Kidney epithelial cell (primary cell): Measurements from ENCODE around the gene MAD1L1. TPM values are rescaled to one million over a fixed set of nuclear protein-coding genes. Genes with fewer than 3 reads are reported as not detected.

Source experiments
- DNase-seq: peaks from one replicate; pipeline ENCODE4 v3.0.0-alpha.2; 2010; ENCODE audit warnings: low read depth
- H3K27me3 ChIP-seq: 2 replicates; pipeline ENCODE4 v1.6.0; 2011; ENCODE audit warnings: low read length; ENCODE audit not compliant: control insufficient read depth, insufficient read depth
- H3K36me3 ChIP-seq: 2 replicates; pipeline ENCODE4 v1.5.1; 2011; ENCODE audit warnings: low read length; ENCODE audit not compliant: control insufficient read depth, insufficient read depth
- H3K4me3 ChIP-seq: 2 replicates; pipeline ENCODE4 v1.5.1; 2011; ENCODE audit warnings: low read depth, mild to moderate bottlenecking, control low read depth, low read length
- total RNA-seq: library from RNA; depleted of rRNA; stranded (reverse); fragments of >200 nt; gene quantifications from 2 replicates; pipeline ENCODE4 v1.2.3, GENCODE V29; 2015
- TF ChIP-seq, protein P1 (sequence below): IDR thresholded peaks from 2 replicates; pipeline ENCODE4 v1.5.1; 2011; ENCODE audit warnings: mild to moderate bottlenecking, moderate library complexity, low read length, control low read depth, inconsistent platforms; ENCODE audit not compliant: insufficient read depth, poor library complexity, severe bottlenecking

MAD1L1 gene
- total RNA-seq, 1 donor from 2014 or later = 61.2 TPM

DNA sequence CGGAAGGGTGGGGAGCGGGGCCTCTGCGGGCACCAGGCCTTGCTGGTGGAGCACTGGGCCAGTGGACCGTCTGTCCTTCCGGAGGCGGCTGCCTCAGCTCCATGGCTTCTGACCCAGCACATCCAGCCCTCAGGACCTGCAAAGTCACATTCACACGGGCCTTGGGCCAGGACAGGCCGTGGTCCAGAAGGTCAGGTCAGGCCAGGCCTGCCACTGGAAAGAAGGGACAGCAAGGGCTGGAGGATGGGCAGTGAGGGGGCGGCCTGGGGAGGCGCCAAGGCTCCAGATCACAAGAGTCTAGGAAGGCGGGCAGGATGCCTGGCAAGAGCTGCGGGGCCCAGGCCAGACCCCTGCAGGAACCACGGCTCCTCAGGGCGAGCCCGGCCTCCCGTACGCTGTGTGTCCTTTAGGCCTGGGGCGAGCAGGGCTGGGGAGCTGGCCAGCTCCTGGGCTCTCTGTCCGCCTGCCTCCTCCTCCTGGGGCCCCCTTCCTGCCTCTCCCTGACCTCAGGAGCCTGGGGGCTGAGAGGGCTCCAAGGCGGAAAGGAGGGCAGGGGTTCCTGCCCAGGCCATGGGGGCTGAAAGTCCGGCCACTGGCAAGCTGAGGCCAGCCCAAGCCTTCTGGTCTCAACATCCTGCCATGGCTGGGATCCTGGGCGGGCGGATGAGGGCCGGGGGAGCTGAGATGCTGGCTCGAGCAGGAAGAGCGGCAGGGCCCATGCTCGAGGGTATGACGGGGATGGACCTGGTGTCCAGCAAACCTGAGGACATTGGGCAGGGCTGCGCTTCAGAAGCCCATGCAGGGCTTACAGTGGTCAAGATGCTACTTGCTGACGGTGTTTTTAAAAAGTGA lies 336.9 kb downstream of the MAD1L1 start:
- H3K36me3 ChIP-seq = no peaks in the 10 kb centered on the region
- TF ChIP-seq, protein P1, sequence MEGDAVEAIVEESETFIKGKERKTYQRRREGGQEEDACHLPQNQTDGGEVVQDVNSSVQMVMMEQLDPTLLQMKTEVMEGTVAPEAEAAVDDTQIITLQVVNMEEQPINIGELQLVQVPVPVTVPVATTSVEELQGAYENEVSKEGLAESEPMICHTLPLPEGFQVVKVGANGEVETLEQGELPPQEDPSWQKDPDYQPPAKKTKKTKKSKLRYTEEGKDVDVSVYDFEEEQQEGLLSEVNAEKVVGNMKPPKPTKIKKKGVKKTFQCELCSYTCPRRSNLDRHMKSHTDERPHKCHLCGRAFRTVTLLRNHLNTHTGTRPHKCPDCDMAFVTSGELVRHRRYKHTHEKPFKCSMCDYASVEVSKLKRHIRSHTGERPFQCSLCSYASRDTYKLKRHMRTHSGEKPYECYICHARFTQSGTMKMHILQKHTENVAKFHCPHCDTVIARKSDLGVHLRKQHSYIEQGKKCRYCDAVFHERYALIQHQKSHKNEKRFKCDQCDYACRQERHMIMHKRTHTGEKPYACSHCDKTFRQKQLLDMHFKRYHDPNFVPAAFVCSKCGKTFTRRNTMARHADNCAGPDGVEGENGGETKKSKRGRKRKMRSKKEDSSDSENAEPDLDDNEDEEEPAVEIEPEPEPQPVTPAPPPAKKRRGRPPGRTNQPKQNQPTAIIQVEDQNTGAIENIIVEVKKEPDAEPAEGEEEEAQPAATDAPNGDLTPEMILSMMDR = no peak
- H3K27me3 ChIP-seq = peaks cover 2% of the 10 kb centered on the region
- no peak overlapping the region for H3K4me3 ChIP-seq
- no peak for DNase-seq

DNA sequence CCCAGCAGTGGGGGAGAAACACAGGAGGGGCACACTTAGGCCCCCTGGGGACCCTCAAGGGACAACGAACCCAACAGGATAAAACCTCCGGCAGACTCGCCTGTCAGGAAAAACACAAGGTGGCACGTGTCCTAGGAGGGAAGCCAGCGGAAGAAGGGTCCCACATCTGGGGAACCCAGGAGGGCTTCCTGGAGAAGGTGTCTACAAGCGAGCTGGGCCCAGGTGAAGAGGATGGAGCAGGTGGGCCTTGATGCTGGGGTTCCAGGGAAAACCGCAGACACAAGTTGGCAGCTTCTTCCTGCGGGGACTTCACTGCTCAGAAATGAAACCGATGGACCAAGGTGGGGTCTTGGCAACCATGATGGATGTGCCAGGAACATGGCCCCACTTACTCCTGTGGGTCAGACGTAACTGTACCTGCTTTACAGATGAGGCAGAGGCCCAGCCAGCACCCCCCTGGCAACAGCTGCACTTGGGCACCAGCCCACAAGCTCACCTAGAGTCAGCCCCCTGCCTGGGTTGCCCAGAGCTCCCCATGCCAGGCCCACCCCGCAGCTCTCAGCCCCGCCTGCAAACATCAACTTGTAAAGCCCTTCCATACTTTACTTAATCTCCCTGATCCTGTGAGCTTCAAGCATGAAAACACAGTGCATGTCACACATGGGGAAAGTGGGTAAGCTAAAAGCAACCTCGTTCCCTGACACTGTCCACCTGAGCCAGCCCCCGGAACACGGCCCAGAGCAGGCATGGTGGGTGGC lies 337.7 kb downstream of the MAD1L1 start:
- Histone ChIP-seq H3K4me3 (no peak overlapping the region), H3K27me3 (peaks cover 2% of the 10 kb centered on the region), H3K36me3 (no peaks in the 10 kb centered on the region)
- TF ChIP-seq, protein P1 = no peak
- no peak for DNase-seq

DNA sequence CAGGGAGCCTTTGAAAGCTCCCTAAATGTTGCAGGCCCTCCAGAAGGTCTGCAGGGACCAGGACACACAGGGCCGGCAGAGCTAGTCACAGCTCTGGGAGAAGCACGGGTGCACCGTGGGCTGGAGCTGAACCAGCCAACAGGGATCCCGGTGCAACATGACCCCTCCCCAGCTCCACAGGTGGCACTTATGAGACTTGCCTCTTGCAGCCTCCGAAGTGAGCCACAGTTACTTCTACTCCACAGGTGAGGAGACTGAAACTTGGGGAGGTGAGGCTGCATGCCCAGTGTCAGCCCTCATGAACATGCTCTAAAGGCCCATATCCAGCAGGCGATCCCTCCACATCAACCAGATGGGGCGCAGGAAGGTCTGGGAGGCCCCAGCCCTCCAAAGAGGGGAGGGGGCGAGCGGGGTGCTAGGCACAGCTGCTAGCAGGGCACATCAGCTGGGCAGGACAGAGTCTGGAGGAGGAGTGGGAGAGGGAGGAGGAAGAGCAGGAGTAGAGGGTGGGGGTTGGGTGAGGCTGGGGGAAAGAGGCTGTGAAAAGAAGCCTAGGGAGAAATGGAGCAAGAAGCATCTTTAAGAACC lies 338.3 kb downstream of the MAD1L1 start:
- H3K36me3 ChIP-seq = no peaks in the 10 kb centered on the region
- H3K27me3 ChIP-seq = peaks cover 2% of the 10 kb centered on the region
- no peak overlapping the region for H3K4me3 ChIP-seq
- TF ChIP-seq, protein P1 = no peak
- DNase-seq = no peak

DNA sequence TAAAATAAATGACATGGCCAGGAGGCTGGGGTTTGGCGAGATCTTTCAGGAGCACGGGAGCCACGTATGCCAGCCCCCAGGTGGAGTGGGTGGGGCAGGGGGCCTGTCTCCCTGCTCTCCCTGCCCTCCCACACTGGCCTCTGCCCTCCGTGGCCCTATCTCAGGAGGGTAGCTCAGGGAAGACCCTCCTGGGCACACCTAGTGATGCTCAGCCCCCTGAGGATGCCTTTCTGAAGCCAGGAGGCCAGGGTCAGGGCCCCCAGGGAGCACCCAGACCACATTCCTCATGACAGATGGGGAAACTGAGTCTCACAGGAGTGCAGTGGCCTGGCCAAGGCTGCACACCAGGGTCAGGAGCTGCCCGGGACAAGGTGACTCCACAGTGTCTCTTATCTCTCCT lies 339.3 kb downstream of the MAD1L1 start:
- DNase-seq = no peak
- no peak overlapping the region for H3K4me3 ChIP-seq
- TF ChIP-seq, protein P1 = no peak
- peaks cover 2% of the 10 kb centered on the region for H3K27me3 ChIP-seq
- H3K36me3 ChIP-seq = no peaks in the 10 kb centered on the region

DNA sequence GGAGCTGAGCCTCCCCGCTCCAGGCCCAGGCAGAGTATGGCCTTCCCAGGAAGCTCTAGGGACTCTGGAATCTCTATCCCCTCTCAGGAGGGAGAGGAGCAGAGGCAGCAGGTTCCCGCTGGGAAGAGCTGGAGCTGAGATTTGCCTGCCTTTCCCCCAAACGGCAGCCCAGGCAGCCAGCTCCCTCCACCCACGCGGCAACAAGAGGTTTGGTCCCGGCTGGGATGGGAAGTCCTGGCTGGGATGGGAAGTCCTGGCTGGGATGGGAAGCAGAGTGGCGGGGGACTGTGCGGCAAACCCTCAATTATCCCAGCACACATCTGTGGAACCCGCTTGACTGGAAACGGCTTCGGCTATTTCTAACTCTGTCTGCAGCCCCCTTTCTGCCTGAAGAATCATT lies 339.7 kb downstream of the MAD1L1 start:
- Histone ChIP-seq H3K4me3 (no peak overlapping the region), H3K27me3 (peaks cover 2% of the 10 kb centered on the region), H3K36me3 (no peaks in the 10 kb centered on the region)
- no peak for DNase-seq
- TF ChIP-seq, protein P1 = no peak
